GF-D8 (cell line): ENCODE data around the gene ZNF425.
A peak's percentile ranks its signal among the peaks of the same experiment; 100 is the strongest.
"Not testable (repeated sequence)": the region's sequence is repeated elsewhere in the genome, so short reads cannot be mapped to it uniquely, and the experiment has no call there.

Experiments used
- DNase-seq: peaks from one replicate; lab custom pipeline; 2025; lab: John Stamatoyannopoulos, UW

Gene ZNF425, protein sequence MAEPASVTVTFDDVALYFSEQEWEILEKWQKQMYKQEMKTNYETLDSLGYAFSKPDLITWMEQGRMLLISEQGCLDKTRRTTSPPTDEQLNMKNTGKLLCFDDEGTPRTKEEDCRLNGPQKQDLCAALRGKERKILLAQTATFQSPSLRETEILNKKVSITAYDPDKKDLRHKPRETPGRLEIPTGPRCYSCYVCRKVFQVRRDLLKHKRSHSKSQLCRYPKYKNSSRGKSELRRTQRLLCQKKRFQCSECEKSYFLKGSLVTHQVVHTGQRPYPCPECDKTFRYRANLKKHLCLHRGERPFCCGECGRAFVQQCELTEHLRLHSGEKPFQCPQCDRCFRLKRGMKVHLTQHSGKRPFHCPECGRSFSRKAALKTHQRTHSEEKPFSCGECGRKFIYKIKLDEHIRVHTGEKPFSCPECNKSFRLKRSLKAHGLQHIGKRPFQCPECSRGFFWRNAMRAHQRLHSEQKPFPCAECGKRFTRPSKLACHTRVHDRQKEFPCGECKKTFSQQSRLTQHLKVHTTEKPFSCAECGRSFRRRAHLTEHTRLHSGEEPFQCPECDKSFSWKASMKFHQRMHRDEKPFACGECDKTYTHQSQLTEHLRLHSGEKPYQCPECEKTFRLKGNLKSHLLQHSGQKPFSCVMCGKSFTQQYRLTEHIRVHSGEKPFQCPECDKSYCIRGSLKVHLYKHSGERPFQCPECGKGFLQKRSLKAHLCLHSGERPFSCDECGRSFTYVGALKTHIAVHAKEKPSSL

DNA sequence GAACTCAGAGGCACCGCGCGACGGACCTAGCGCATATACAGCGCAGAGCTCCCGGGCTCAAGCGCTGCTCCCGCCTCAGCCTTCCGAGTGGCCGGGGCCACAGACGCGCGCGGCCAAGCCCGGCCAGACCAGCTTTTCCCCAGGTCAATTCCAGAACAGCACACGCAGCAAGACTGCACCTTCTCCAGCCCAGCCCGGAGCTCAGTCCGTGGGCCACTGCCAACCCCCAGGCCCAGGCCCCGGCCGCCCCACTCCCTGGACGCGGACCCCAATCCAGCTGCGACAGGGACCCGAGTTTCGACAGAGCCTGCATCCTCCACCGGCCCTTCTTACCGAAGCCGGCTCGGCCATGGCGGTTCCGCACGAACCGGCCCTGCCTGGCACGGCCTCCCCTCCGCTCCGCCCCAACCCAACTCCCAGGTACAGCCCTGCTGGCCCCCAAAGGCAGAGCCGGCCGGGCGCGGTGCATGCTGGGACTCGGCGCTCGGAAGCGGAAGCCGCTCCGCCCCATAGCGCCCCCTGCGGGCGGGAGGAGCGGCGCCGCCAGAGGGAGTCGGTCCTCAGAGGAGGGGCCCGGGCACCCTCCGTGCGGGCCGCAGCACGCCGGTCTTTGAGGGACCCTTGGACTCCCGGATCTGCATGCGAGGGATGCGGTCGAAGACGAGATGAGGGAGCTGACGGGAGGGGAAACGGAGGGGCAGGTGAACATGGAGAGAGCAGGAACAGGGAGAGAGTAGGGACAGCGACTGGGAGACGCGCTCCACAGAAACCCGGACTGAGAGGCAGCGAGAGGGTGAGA, at the start of gene ZNF425:
Gene ZNF425 (minus strand): TSS at position 462 of the 799 bp plus-strand sequence. CDS start 111 bp downstream, at position 351.
- DNase-seq: peak; percentile 74

GRCh38 chr7:149175150-149175549, 49.0 kb upstream of the ZNF425 start:
- no peak for DNase-seq

- no peak for DNase-seq
These were observed 46.4 kb upstream of the ZNF425 start for GRCh38 chr7:149172534-149172920.

- no peak for DNase-seq
These were observed 45.9 kb upstream of the ZNF425 start for GRCh38 chr7:149171892-149172533.

DNA sequence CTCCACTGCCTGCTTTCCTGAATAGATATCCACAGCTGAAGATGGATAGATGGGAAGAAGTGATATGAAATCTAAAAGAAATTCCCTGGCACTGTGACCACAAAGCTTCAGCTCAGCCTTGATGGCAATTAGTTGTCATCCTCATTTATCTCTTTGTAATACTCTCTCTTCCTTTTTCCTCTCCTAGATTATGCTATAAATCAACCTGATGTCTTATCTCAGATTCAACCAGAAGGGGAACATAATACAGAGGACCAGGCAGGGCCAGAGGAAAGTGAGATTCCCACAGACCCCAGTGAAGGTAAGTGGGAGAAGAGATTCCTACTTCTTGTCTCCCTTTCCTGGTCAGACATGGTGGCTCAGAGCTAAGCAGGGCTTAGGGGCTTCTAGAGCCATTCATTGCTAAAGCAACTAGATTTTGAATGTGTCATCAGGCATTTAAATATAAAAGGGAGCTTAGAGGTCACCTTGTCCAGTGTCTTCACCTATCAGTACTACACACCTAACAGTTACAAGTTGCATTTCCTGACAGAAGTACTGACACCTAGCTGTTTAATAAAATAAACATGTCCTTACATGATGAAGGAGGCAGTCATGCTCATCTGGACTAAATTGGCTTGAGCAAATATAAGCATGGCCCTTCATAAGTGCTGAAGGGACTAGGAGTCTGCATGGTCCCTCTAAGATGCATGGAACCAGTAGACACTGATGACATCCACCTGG, 40.7 kb upstream of the ZNF425 start:
- DNase-seq: no peak

GRCh38 chr7:149166142-149166541, 40.0 kb upstream of the ZNF425 start:
- no peak for DNase-seq

DNA sequence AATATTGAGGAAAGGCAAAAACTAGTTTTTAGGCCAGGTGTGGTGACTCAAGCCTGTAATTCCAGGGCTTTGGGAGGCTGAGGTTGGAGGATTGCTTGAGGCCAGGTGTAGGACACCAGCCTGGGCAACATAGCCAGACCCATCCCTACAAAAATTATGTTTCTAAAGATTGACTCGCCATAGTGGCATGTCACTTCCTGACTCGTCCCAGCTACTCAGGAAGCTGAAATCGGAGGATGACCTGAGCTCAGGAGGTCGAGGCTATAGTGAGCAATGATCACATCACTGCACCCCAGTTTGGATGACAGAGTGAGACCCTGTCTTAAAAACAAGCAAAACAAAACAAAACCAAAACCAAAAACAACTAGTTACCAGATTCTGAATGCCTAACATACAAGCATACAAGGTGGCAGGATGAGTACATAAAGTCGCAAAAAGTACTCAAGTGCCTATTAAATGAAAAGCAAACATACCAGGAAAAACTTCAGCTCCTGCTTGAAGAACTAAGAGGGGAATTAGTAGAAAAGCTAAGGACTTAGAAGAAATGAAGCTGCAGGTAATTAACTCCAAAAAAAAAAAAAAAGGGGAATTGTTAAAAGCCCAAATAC, 35.2 kb upstream of the ZNF425 start:
- DNase-seq: no peak

DNA sequence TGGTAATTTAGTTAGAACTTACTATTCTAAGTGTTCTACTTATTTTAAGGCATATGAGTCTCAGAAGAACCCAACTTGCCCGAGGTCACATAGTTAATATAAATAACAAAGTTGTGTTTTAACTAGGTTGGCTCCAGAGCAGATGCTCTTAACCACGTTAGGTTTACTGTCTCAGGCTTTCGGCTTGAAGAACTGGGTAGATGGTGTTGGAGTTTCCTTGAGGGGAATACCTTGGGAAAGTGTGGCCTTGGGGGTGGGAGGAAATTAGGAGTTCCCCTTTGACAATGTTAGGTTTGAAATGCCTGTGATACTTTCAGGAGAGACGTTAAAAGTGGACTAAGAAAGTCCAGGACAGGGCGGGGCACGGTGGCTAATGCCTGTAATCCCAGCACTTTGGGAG, 30.8 kb upstream of the ZNF425 start:
- DNase-seq: no peak

- no peak for DNase-seq
These were observed 27.9 kb upstream of the ZNF425 start for GRCh38 chr7:149154056-149154455.

DNA sequence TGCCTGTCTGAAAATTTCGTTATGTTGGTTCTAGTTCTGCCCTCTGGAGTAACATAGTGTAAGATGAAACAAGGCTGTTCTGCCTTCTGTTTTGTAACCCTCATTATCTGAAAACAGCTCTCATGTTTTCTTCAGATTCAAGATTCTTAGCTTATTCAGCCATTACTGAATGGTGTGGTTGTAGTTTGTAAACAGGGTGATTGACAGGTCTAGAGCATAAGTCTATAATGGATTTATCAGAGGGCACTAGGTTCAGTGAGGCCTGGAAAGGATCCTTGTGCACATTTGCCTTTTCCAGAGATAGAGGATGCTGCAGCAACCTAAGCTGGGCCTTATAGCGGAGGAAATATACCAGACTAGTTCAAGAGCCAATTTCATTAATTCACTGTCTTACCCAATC, 27.2 kb upstream of the ZNF425 start:
- DNase-seq: no peak

- no peak for DNase-seq
These were observed 24.9 kb upstream of the ZNF425 start for GRCh38 chr7:149150981-149151380.

DNA sequence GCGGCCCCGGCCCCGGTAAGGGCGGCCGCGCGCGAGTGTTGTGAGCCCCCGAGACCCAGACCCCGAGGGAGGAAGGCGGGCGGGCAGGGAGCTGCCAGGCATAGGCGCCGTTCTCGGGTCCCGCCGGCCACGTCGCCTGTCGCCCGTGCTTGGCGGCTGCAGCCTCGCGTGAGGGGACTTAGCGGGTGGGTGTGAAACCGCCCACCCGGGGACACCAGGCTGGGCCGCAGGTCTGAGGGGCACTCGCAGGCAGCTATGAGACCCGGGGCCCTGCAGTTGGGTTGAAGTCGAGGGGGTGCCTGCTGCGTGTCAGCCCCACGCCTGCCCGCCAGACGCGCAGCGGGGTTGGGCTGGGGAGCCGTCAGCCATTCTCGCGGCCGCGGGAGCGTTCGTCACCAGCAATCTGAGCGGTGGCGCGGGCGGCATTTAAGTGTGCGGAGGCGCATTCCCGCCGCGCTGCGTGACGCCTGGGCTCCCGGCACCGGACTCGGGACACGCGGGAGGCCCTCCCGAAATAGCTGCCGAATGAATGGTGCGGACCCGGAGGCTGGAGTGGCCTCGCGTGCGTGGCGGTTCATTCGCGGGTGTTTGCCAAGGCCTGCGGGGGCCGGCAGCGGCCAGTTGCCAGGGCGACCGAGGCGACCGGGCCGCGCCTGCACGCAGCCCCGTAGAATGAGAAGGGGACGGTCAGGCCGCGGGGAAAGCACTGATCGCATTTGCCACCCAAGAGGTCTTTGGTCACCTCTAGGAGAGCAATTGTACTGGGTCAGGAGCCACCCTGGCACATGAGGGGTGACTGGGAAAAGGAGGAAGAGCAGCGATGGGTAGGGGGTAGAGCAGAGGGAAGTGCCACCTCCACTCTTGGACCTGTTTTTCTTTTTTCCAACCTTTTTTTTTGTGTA, 21.9 kb upstream of the ZNF425 start:
- no peak for DNase-seq

DNA sequence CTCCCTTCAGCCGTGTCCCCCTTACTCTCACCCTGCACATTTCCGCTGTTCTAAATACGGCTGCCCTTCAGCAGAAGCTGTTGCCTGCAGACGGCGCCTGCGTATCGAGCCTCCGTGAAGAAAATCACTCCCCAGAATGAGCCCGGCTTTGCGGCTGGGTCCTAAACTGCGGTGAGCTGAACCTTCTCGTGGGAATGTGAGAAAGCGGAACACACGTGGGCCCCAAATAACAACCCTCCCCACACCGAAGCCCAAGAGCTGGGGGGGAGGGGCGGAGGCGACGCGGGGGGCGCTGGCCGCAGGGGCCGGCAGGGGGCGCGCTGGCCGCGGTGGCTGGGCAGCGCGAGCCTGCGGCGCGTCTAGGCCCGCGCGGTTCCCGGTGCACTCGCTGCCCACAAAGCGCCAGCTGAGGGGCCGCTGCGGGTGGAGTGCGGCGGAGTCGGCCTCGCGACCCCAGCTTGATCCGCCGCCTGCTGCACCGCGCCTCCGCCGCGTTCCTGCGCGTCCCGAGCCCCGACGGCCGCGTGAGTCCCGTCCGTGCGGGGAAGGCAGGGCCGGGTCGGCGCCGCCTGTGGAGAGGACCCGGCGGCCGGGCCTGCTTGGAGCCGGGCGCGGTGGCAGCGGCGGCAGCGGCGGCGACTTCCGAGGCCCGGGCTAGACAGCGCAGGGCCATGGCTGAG, 21.1 kb upstream of the ZNF425 start, which contains the start of gene ZNF398:
Gene ZNF398 (plus strand): TSS at position 382 of the 680 bp plus-strand sequence. CDS start 290 bp downstream, at position 672.
- peak; percentile 77 for DNase-seq

GRCh38 chr7:149145031-149145845, 19.1 kb upstream of the ZNF425 start:
- no peak for DNase-seq

DNA sequence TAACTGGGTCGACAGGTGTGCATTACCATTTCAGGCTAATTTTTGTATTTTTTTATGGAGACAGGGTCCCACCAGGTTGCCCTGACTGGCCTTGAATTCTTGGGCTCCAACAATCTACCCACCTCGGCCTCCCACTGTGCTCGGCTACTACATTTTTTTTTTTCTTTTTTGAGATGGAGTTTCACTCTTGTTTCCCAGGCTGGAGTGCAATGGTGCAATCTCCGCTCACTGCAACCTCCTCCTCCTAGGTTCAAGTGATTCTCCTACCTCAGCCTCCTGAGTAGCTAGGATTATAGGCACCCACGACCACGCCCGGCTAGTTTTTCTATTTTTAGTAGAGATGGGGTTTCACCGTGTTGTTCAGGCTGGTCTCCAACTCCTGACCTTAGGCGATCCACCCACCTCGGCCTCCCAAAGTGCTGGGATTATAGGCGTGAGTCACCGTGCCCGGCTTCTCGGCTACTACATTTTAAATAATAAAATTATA, 18.4 kb upstream of the ZNF425 start:
- DNase-seq: not testable (repeated sequence)

DNA sequence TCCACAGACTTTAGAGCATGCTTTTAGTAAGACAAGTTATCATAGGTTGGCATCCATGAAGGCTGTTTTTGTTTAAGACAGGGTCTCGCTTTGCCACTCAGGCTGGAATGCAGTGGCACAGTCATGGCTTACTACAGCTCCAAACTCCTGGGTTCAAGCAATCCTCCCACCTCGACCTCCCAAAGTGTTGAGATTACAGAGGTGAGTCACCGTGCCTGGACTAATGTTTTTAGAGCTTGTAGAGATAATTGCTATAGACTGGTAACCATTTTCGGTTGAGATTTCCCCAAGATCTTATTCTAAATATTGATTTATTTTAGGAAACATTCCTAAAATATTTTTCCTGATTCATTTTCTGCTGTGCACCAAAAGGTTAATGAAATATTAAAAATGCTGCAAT, 15.8 kb upstream of the ZNF425 start:
- no peak for DNase-seq

DNA sequence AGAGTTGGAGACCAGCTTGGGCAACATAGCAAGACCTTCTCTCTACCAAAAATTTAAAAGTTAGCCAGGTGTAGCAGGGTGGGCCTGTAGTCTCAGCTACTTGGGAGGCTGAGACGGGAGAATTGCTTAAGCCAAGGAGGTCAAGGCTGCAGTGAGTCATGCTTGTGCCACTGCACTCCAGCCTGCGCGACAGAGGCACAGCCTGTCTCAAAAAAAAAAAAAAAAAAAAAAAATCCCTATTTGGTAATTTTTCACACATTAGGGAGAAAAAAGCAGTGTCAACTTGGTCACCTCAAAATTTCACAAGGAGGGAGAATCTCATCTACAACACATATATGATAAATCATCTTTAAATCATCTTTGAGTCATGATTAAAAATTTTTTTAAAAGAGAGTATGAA, 14.7 kb upstream of the ZNF425 start:
- no peak for DNase-seq

DNA sequence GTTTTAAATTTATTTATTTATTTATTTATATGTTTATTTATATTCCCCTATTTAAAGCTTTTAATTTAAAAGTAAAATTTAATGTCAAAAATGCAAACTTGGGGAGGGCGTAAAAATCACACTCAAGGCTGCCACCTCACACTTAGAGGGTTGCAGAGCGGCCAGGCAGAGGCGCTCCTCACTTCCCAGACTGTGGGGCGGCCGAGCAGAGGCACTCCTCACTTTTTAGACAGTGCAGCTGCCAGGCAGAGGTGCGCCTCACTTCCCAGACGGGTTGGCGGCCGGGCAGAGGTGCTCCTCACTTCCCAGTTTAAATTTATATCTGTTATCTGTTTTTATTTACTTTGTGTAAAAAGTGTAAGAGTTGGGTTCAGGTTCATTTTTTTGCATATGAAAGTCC, 10.0 kb upstream of the ZNF425 start:
- no peak for DNase-seq
